ENCODE measurements around the gene SELE.

SELE gene

DNA sequence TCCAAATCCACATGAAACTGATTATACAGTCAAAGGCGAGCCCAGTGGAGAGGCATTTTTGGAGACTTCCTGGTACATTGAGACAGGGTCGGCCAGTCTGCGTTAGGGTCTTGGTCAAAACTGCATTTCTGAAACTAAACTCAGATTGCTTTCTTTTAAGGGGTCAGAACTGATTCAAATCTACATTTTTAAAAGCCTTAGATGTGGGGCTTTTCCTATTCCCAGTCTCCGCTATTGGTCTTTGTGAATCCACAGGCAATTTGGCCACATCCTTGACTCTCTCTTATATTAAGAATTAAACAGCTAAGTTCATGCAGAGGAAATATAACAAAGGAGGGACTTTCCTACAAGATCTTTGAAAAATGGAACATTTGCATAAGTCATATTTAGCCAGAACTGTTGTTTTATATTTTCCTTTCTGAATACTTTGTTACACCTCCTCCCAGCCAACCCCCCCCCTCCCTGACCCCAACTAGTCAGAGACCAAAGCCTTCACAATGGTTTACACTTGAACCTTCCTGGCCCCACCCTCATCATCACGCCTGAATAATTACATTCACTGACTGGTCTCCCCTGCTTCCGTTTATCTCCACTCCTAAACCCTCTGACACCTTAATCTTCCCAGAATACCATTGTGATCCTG is 53.4 kb downstream of the SELE start:
- TF ChIP-seq TAF1 (IDR thresholded peaks at IDR 0.05; ENCODE audit: borderline replicate concordance, insufficient read depth, low read length) = no peak
- TF ChIP-seq, protein P1, sequence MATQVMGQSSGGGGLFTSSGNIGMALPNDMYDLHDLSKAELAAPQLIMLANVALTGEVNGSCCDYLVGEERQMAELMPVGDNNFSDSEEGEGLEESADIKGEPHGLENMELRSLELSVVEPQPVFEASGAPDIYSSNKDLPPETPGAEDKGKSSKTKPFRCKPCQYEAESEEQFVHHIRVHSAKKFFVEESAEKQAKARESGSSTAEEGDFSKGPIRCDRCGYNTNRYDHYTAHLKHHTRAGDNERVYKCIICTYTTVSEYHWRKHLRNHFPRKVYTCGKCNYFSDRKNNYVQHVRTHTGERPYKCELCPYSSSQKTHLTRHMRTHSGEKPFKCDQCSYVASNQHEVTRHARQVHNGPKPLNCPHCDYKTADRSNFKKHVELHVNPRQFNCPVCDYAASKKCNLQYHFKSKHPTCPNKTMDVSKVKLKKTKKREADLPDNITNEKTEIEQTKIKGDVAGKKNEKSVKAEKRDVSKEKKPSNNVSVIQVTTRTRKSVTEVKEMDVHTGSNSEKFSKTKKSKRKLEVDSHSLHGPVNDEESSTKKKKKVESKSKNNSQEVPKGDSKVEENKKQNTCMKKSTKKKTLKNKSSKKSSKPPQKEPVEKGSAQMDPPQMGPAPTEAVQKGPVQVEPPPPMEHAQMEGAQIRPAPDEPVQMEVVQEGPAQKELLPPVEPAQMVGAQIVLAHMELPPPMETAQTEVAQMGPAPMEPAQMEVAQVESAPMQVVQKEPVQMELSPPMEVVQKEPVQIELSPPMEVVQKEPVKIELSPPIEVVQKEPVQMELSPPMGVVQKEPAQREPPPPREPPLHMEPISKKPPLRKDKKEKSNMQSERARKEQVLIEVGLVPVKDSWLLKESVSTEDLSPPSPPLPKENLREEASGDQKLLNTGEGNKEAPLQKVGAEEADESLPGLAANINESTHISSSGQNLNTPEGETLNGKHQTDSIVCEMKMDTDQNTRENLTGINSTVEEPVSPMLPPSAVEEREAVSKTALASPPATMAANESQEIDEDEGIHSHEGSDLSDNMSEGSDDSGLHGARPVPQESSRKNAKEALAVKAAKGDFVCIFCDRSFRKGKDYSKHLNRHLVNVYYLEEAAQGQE (IDR thresholded peaks at IDR 0.05; ENCODE audit: insufficient read depth in 1 of 2, low read depth in 2 of 2, low read length in 2 of 2) = no peak
- TF ChIP-seq POLR2AphosphoS5 (IDR thresholded peaks at IDR 0.05; ENCODE audit: low read depth, low read length) = no peak
- no peak for TF ChIP-seq SIN3A (IDR thresholded peaks at IDR 0.05; ENCODE audit: borderline replicate concordance, insufficient read depth, low read length)
- no peak for TF ChIP-seq FOXP2 (optimal IDR thresholded peaks at IDR 0.05; ENCODE audit: borderline replicate concordance, extremely low read depth, extremely low read length, insufficient read depth)

DNA sequence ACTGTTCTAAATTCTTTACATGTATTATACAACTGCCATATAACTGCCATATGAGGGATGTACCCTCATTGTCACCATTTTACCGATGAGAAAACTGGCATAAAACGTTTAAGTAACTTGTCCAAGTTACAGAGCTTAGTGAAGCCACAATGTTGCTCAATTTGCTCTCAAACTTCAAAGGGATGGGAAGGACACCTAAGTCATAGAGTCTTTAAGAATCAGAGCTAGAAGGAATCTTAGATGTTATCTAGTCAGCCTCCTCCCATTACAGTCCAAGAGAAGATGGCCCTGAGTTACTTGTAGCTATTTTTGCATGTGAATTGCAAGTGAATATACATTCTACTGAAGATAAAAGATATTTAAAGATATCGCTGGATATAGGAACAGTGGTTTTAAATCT is 54.2 kb downstream of the SELE start:
- TF ChIP-seq POLR2AphosphoS5 (IDR thresholded peaks at IDR 0.05; ENCODE audit: low read depth, low read length) = no peak
- TF ChIP-seq, protein P1 (IDR thresholded peaks at IDR 0.05; ENCODE audit: insufficient read depth in 1 of 2, low read depth in 2 of 2, low read length in 2 of 2) = no peak
- TF ChIP-seq TAF1 (IDR thresholded peaks at IDR 0.05; ENCODE audit: borderline replicate concordance, insufficient read depth, low read length) = no peak
- no peak for TF ChIP-seq SIN3A (IDR thresholded peaks at IDR 0.05; ENCODE audit: borderline replicate concordance, insufficient read depth, low read length)
- TF ChIP-seq FOXP2 (optimal IDR thresholded peaks at IDR 0.05; ENCODE audit: borderline replicate concordance, extremely low read depth, extremely low read length, insufficient read depth) = no peak

DNA sequence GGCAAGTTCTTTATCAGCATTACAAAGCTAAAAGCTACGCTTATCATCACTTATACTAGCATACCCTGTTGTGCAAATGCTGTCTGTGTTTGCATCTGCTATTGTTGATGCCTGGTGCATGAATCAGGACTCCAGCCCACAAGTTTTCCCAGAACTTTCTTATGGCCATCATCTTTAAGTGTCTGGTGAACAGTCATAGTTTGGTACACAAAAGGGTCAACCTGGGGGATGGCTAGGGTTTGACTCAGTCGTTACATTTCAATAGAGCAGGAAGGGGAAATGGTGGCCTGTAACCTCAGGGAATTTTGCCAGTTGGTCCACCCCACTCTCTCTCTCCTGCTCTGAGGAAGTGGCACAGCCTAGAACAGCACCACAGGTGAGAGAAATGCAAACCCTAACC is 57.9 kb downstream of the SELE start:
- TF ChIP-seq, protein P1 (IDR thresholded peaks at IDR 0.05; ENCODE audit: insufficient read depth in 1 of 2, low read depth in 2 of 2, low read length in 2 of 2) = no peak
- TF ChIP-seq TAF1 (IDR thresholded peaks at IDR 0.05; ENCODE audit: borderline replicate concordance, insufficient read depth, low read length) = no peak
- TF ChIP-seq POLR2AphosphoS5 (IDR thresholded peaks at IDR 0.05; ENCODE audit: low read depth, low read length) = no peak
- no peak for TF ChIP-seq SIN3A (IDR thresholded peaks at IDR 0.05; ENCODE audit: borderline replicate concordance, insufficient read depth, low read length)
- TF ChIP-seq FOXP2 (optimal IDR thresholded peaks at IDR 0.05; ENCODE audit: borderline replicate concordance, extremely low read depth, extremely low read length, insufficient read depth) = no peak

Data from PFSK-1 (cell line).